Vagina (tissue), 2 donors: ENCODE results near the gene SH3GL2.

ENCODE experiments used
- CTCF ChIP-seq, 3 experiments: fragments of 450-650 bp in 2 of 3; fragments of 200-600 bp in 1 of 3; sonication (generic) in 1 of 3; IDR thresholded peaks; one replicate each; pipeline ENCODE4 v1.5.1; 2017 to 2019; ENCODE audit warnings: antibody characterized with exemption in 3 of 3, mild to moderate bottlenecking in 2 of 3, moderate library complexity in 2 of 3
- POLR2A ChIP-seq, 2 donors: fragments of 450-650 bp; IDR thresholded peaks; one replicate each; pipeline ENCODE4 v1.6.1; 2017; ENCODE audit warnings: antibody characterized with exemption in 2 of 2, mild to moderate bottlenecking in 2 of 2, moderate library complexity in 2 of 2
- POLR2AphosphoS5 ChIP-seq, 2 donors: sonication (generic); formaldehyde crosslinking; IDR thresholded peaks; one replicate each; pipeline ENCODE4 v1.9.0; 2017; ENCODE audit warnings: antibody characterized with exemption in 2 of 2, mild to moderate bottlenecking in 2 of 2, low read depth in 1 of 2; ENCODE audit not compliant: insufficient read depth in 1 of 2

GRCh38 chr9:17793713-17794622, 215.1 kb downstream of the SH3GL2 start:
- TF ChIP-seq POLR2A (IDR thresholded peaks at IDR 0.05) (no peak), CTCF (IDR thresholded peaks at IDR 0.05) (no peak), POLR2AphosphoS5 (IDR thresholded peaks at IDR 0.05; ENCODE audit: insufficient read depth in 1 of 2, low read depth in 1 of 2) (no peak)
